BLaER1 (cell line): ENCODE results near the gene WWOX.

Experiments used
- H3K27ac ChIP-seq: shearing (Covaris generic); formaldehyde crosslinking; 2 replicates; pipeline ENCODE4 v1.8.1; 2022
- H3K27me3 ChIP-seq: shearing (Covaris generic); formaldehyde crosslinking; 2 replicates; pipeline ENCODE4 v1.8.1; 2022
- H3K36me3 ChIP-seq: shearing (Covaris generic); formaldehyde crosslinking; 2 replicates; pipeline ENCODE4 v1.8.1; 2022
- H3K4me1 ChIP-seq: shearing (Covaris generic); formaldehyde crosslinking; 2 replicates; pipeline ENCODE4 v1.8.1; 2022
- H3K4me2 ChIP-seq: shearing (Covaris generic); formaldehyde crosslinking; 2 replicates; pipeline ENCODE4 v1.8.1; 2022
- H3K4me3 ChIP-seq: shearing (Covaris generic); formaldehyde crosslinking; 2 replicates; pipeline ENCODE4 v1.8.1; 2022
- H3K9ac ChIP-seq: shearing (Covaris generic); formaldehyde crosslinking; 2 replicates; pipeline ENCODE4 v1.8.1; 2022
- H3K9me3 ChIP-seq: shearing (Covaris generic); formaldehyde crosslinking; 2 replicates; pipeline ENCODE4 v1.8.1; 2022
- H4K20me1 ChIP-seq: shearing (Covaris generic); formaldehyde crosslinking; 2 replicates; pipeline ENCODE4 v1.8.1; 2022
- Cebpa-rat ChIP-seq: shearing (Covaris generic); IDR thresholded peaks from 2 replicates; pipeline ENCODE4 v1.8.1; 2022

Gene WWOX

DNA sequence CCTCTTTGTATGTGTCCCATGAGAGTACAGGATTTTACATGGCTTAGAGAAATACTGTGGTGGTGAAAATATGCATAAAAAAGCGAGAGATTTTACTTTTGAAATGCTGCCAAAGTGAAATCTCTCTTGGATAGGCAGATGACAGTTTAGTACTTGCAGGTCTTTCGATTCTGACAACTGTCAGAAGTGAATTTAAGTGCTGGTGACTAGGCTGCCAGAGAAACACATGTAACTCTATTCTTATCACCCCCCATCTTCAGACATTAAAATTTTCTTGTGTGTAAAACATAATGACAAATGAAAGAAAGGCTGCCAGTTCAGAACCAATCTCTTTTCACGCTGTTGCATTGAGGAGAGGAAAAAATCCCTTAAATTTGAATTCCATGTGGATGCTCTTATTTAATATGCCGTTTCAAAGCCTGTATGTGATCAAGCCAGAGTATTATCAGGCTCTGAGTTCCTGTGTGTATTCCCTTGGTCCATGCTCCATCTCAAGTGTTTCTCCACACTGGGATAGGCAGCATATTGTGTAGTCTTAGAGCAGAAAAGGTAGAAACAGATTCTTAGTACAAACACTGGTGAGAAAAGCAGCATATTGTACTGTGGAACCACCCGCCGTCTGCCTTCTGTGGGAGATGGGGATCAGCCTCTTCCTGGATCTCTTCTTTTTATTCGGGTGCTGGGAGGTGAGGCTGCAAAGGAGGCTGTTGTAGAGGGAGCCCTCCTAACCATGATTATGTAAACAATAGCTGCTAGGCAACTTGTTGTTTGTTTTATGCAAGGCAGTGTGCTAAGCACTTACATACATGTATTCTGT lies 291.3 kb downstream of the WWOX start:
- Histone ChIP-seq H3K4me3 (no peak overlapping the region), H3K36me3 (peaks cover 15% of the 10 kb centered on the region; the same call in 1 of the 2 replicates), H4K20me1 (no peaks in the 10 kb centered on the region), H3K27ac (no peak overlapping the region), H3K4me1 (no peaks in the 10 kb centered on the region), H3K9me3 (peaks cover 24% of the 10 kb centered on the region), H3K9ac (no peak overlapping the region), H3K27me3 (no peaks in the 10 kb centered on the region), H3K4me2 (no peak overlapping the region)
- no peak for TF ChIP-seq Cebpa-rat

DNA sequence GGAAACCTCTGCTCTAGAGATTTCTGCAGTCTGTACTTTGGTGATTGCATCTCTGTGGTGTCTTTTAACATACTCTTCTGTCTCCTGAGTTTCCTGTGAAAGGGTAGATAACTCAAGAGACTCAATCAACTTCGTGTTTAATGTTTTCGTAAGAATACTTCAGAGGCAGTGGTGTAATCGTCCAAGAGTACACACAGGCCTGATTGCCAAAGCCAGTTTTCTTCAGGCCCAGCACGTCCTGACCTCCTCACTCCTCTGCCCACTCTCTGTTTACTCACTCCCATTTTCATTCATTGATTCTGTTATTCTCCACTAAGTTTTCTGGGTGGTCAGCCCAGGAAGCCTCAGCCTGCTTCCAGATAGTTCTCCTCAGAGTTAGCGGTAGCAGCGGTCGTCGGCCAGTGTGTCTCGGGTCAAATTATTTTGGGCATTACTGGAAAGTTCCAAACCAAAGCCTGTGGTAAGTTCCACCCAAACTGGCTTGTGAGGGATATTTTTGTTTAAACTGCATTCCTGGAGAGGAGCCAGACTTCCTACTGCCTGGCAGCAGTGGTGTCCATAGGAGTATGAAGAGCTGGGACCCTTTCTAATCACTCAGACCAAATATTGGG lies 293.2 kb downstream of the WWOX start:
- Histone ChIP-seq H3K4me2 (no peak overlapping the region), H3K27me3 (no peaks in the 10 kb centered on the region), H3K27ac (no peak overlapping the region), H3K4me3 (no peak overlapping the region), H3K36me3 (peaks cover 15% of the 10 kb centered on the region; the same call in 1 of the 2 replicates), H3K9me3 (peaks cover 24% of the 10 kb centered on the region), H3K9ac (no peak overlapping the region), H3K4me1 (no peaks in the 10 kb centered on the region), H4K20me1 (no peaks in the 10 kb centered on the region)
- TF ChIP-seq Cebpa-rat = no peak

DNA sequence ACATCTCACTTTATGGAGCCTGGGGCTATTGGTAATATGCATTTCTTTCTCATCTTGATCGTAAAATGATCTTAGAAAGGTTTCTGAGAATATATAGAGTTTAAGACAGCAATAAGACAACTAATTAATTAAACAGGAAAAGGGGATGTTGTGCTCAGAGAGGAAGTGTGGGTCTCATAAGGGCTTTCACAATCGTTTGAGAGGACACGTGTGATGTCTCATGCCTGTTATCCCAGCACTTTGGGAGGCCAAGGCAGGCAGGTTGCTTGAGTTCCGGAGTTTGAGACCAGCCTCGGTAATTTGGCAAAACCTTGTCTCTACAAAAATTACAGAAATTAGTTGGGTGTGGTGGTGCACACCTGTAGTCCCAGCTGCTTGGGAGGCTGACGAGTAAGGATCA lies 295.6 kb downstream of the WWOX start:
- H3K4me1 ChIP-seq = no peaks in the 10 kb centered on the region
- no peak overlapping the region for H3K27ac ChIP-seq
- no peak overlapping the region for H3K9ac ChIP-seq
- H3K4me2 ChIP-seq = no peak overlapping the region
- H4K20me1 ChIP-seq = no peaks in the 10 kb centered on the region
- peaks cover 15% of the 10 kb centered on the region; the same call in 1 of the 2 replicates for H3K36me3 ChIP-seq
- peaks cover 24% of the 10 kb centered on the region for H3K9me3 ChIP-seq
- TF ChIP-seq Cebpa-rat = no peak
- no peak overlapping the region for H3K4me3 ChIP-seq
- no peaks in the 10 kb centered on the region for H3K27me3 ChIP-seq

DNA sequence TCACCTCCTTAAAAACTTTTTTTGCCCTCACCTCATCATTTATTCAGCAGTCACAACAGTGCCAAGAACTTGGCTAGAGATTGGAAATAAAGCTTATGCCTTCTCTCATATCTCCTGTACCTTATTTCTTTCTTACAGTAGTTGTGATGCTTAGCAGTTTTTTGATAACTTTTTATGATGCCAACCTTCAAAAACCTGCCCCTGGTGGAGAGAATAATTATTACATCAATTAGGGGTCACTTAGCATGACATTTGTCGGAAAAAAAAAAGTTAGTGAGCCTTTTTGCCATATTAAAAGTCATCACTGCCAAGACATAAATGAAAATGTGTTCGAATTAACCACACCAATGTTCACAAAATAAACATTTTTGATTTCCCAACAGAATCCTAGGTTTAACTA lies 296.6 kb downstream of the WWOX start:
- no peak for TF ChIP-seq Cebpa-rat
- no peak overlapping the region for H3K4me3 ChIP-seq
- no peaks in the 10 kb centered on the region for H3K27me3 ChIP-seq
- no peaks in the 10 kb centered on the region for H4K20me1 ChIP-seq
- H3K9me3 ChIP-seq = peaks cover 24% of the 10 kb centered on the region
- H3K27ac ChIP-seq = no peak overlapping the region
- H3K4me1 ChIP-seq = no peaks in the 10 kb centered on the region
- peaks cover 15% of the 10 kb centered on the region; the same call in 1 of the 2 replicates for H3K36me3 ChIP-seq
- no peak overlapping the region for H3K4me2 ChIP-seq
- no peak overlapping the region for H3K9ac ChIP-seq

DNA sequence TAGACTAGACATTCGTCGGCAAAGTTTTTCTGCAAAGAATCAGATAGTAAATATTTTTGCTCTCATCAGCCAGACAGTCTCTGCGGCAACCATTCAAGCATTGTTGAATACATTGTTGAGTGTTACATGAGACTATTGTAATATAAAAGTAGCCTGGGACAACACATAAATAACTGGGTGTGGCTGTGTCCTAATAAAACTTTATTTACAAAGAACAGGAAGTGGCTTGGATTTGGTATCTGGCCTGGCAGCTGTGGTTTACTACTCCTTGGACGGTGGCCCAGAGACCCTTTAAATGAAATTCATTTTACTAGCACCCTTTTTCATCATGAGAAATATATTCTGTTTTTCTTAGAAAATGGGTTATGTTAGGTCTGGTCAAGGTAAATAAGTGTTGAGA lies 297.2 kb downstream of the WWOX start:
- Histone ChIP-seq H3K4me3 (no peak overlapping the region), H3K27me3 (no peaks in the 10 kb centered on the region)
- no peak for TF ChIP-seq Cebpa-rat

DNA sequence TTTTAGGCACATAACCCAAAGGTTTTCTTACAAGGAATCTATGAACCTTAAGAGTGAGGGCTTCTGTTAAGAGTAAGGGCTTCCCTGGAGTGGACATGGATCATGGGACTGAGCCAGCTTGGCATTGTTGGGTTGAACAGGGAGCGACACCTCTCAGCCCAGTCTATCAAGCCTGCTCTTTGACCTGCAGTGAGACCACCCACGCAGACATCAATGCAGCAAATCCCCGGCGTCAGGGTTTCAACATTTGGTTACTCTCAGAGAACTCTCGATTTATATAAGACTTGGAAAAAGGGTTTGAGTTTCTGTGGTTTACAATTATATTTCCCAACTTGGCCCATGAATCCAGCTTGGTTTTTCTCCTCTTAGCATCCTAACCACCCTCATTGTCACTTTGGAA lies 299.9 kb downstream of the WWOX start:
- H3K27ac ChIP-seq = no peak overlapping the region
- no peaks in the 10 kb centered on the region for H3K27me3 ChIP-seq
- H3K4me1 ChIP-seq = no peaks in the 10 kb centered on the region
- no peaks in the 10 kb centered on the region for H3K36me3 ChIP-seq
- no peak overlapping the region for H3K4me3 ChIP-seq
- H3K9ac ChIP-seq = no peak overlapping the region
- H4K20me1 ChIP-seq = no peaks in the 10 kb centered on the region
- H3K4me2 ChIP-seq = no peak overlapping the region
- H3K9me3 ChIP-seq = no peaks in the 10 kb centered on the region
- TF ChIP-seq Cebpa-rat = no peak

More for the DNA sequence above, 297.2 kb downstream of the WWOX start:
- Histone ChIP-seq H3K9me3 (peaks cover 18% of the 10 kb centered on the region), H3K9ac (no peak overlapping the region), H3K4me2 (no peak overlapping the region), H3K4me1 (no peaks in the 10 kb centered on the region), H4K20me1 (no peaks in the 10 kb centered on the region), H3K36me3 (peaks cover 12% of the 10 kb centered on the region; the same call in 1 of the 2 replicates), H3K27ac (no peak overlapping the region)

DNA sequence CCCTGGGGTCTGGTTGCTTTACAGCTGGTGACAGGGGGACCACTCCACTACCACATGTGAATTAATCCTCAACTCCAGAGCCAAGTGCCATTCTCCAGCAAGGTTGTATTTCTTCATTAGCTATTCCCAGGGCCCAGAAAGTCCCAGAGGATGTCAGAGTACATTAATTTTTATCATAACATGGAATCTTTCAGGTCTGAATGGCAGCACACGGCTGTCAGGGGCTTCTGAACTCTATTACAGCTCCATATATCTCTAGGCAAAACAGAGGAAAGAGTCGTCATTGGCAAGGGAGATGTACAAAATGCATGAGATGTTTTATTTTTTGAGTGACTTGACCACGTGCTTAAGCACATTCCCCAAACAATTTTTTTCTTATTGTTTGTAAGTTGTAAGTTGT lies 303.4 kb downstream of the WWOX start:
- TF ChIP-seq Cebpa-rat = no peak
- H4K20me1 ChIP-seq = no peaks in the 10 kb centered on the region
- no peak overlapping the region for H3K27ac ChIP-seq
- H3K36me3 ChIP-seq = no peaks in the 10 kb centered on the region
- no peaks in the 10 kb centered on the region for H3K27me3 ChIP-seq
- no peak overlapping the region for H3K4me2 ChIP-seq
- no peaks in the 10 kb centered on the region for H3K4me1 ChIP-seq
- H3K9ac ChIP-seq = no peak overlapping the region
- H3K9me3 ChIP-seq = peaks cover 8% of the 10 kb centered on the region
- no peak overlapping the region for H3K4me3 ChIP-seq

DNA sequence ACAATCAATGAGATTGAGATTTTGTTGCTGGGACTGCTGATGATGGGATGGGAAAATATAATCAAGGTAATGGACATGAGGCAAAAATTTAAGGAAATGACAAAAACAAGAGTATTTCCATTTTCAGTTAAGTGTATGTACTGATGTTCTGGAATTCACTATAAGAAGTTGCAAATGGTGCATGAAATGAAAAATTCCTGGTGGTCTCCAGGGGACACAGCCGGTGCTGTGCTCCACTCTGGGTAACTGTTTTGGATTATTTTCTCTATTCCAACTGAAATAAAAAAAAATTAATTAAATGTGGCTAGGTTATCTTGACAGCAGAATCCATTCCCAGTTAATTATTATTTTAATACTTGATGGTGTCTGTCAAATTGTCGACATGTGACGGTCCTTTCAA lies 305.6 kb downstream of the WWOX start:
- no peaks in the 10 kb centered on the region for H4K20me1 ChIP-seq
- no peak overlapping the region for H3K27ac ChIP-seq
- H3K4me1 ChIP-seq = no peaks in the 10 kb centered on the region
- no peak overlapping the region for H3K9ac ChIP-seq
- no peak overlapping the region for H3K4me2 ChIP-seq
- H3K4me3 ChIP-seq = no peak overlapping the region
- H3K9me3 ChIP-seq = peaks cover 22% of the 10 kb centered on the region
- TF ChIP-seq Cebpa-rat = no peak
- H3K36me3 ChIP-seq = no peaks in the 10 kb centered on the region
- no peaks in the 10 kb centered on the region for H3K27me3 ChIP-seq

DNA sequence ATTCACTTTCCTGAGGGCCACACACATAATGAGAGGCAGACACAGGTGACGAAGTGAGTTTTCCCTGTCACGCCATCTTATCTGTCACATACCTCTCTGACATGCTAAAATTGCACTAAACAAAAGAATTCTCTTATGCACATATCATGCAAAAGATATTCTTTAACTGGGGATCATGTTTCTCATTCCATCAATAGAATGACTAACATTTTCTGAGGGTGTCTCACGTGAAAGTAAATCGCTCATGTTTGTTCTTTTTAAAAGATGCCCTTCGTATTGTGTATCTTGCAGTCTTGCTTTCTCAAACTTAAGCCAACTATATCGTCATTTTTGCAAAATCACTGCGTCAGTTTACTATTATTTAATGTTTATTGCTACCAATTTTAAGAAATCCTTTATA lies 306.4 kb downstream of the WWOX start:
- Histone ChIP-seq H3K4me1 (no peaks in the 10 kb centered on the region), H3K27ac (no peak overlapping the region), H3K4me2 (no peak overlapping the region), H3K4me3 (no peak overlapping the region), H3K36me3 (no peaks in the 10 kb centered on the region), H4K20me1 (no peaks in the 10 kb centered on the region), H3K27me3 (no peaks in the 10 kb centered on the region), H3K9ac (no peak overlapping the region), H3K9me3 (peaks cover 23% of the 10 kb centered on the region)
- no peak for TF ChIP-seq Cebpa-rat

DNA sequence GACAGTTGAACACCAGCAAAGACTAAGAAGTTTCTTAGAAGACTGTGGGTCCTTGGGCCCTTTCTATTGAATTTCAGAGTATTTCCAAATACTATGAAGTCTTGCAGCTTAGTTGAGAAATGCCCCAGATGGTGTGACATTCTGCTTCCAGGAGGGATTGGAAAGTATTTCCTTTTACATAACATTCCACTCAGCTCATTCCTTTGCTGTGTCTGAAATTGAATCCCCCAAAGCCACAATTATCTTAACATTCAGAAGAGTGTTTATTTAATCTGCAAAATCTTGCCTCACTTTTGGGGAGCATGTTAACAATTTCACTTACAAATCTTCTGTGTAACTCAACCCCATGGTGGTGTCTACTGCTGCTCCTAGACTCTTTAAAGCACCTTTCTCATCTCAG lies 307.7 kb downstream of the WWOX start:
- TF ChIP-seq Cebpa-rat = no peak
- H3K4me3 ChIP-seq = no peak overlapping the region
- no peaks in the 10 kb centered on the region for H3K36me3 ChIP-seq
- no peak overlapping the region for H3K4me2 ChIP-seq
- peaks cover 23% of the 10 kb centered on the region for H3K9me3 ChIP-seq
- no peaks in the 10 kb centered on the region for H4K20me1 ChIP-seq
- H3K27me3 ChIP-seq = no peaks in the 10 kb centered on the region
- H3K4me1 ChIP-seq = no peaks in the 10 kb centered on the region
- no peak overlapping the region for H3K9ac ChIP-seq
- no peak overlapping the region for H3K27ac ChIP-seq
